GM12878 (cell line): ENCODE data around the gene OLFML2B.

ENCODE experiments used
- NFXL1 ChIP-seq: fragments of 450-650 bp; IDR thresholded peaks from 2 replicates; pipeline ENCODE4 v1.6.1; 2017; ENCODE audit warnings: antibody characterized with exemption, mild to moderate bottlenecking, borderline replicate concordance
- POLR2AphosphoS5 ChIP-seq: IDR thresholded peaks from 2 replicates; pipeline ENCODE4 v1.6.1; 2011; ENCODE audit warnings: mild to moderate bottlenecking, low read length, inconsistent platforms
- RAD21 ChIP-seq: IDR thresholded peaks from 2 replicates; pipeline ENCODE4 v1.6.1; 2011; ENCODE audit warnings: mild to moderate bottlenecking, low read depth, low read length, moderate library complexity; ENCODE audit not compliant: insufficient read depth
- REST ChIP-seq: IDR thresholded peaks from 2 replicates; pipeline ENCODE4 v1.6.1; 2012; ENCODE audit warnings: mild to moderate bottlenecking, low read depth, low read length
- TF ChIP-seq, protein P1 (sequence below), 3 experiments: IDR thresholded peaks in 2 of 3; conservative IDR thresholded peaks in 1 of 3; 2 replicates each; pipeline ENCODE4 v1.5.1; 2011; ENCODE audit warnings: low read depth in 3 of 3, low read length in 3 of 3, mild to moderate bottlenecking in 3 of 3, control low read depth in 2 of 3, moderate library complexity in 2 of 3, inconsistent platforms in 1 of 3, mixed read lengths in 1 of 3; ENCODE audit not compliant: control insufficient read depth in 2 of 3, insufficient read depth in 1 of 3; ENCODE audit errors: extremely low read depth in 1 of 3

GRCh38 chr1:162006081-162006480 is 17.6 kb downstream of the OLFML2B start:
- TF ChIP-seq, protein P1, sequence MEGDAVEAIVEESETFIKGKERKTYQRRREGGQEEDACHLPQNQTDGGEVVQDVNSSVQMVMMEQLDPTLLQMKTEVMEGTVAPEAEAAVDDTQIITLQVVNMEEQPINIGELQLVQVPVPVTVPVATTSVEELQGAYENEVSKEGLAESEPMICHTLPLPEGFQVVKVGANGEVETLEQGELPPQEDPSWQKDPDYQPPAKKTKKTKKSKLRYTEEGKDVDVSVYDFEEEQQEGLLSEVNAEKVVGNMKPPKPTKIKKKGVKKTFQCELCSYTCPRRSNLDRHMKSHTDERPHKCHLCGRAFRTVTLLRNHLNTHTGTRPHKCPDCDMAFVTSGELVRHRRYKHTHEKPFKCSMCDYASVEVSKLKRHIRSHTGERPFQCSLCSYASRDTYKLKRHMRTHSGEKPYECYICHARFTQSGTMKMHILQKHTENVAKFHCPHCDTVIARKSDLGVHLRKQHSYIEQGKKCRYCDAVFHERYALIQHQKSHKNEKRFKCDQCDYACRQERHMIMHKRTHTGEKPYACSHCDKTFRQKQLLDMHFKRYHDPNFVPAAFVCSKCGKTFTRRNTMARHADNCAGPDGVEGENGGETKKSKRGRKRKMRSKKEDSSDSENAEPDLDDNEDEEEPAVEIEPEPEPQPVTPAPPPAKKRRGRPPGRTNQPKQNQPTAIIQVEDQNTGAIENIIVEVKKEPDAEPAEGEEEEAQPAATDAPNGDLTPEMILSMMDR (IDR thresholded peaks at IDR 0.05 in 2 of 3, conservative IDR thresholded peaks at IDR 0.05 in 1 of 3; ENCODE audit: control insufficient read depth in 2 of 3, extremely low read depth in 1 of 3, insufficient read depth in 1 of 3, low read depth in 3 of 3, low read length in 3 of 3) = no peak
- TF ChIP-seq REST (no peak), RAD21 (no peak), POLR2AphosphoS5 (no peak), NFXL1 (no peak)
